GM20000 (cell line): Measurements from ENCODE around the gene FKBP6.
"Not testable (repeated sequence)": the region's sequence is repeated elsewhere in the genome, so short reads cannot be mapped to it uniquely, and the experiment has no call there.

Experiments used
- DNase-seq: peaks from one replicate; pipeline ENCODE4 v3.0.0; 2012; ENCODE audit warnings: low spot score
- TF ChIP-seq, protein P1 (sequence below): IDR thresholded peaks from 2 replicates; pipeline ENCODE4 v1.5.1; 2012; ENCODE audit warnings: mild to moderate bottlenecking, control low read depth; ENCODE audit errors: extremely low read depth, missing control alignments

The FKBP6 gene

GRCh38 chr7:73324081-73324845, 3.7 kb upstream of the FKBP6 start:
- TF ChIP-seq, protein P1, sequence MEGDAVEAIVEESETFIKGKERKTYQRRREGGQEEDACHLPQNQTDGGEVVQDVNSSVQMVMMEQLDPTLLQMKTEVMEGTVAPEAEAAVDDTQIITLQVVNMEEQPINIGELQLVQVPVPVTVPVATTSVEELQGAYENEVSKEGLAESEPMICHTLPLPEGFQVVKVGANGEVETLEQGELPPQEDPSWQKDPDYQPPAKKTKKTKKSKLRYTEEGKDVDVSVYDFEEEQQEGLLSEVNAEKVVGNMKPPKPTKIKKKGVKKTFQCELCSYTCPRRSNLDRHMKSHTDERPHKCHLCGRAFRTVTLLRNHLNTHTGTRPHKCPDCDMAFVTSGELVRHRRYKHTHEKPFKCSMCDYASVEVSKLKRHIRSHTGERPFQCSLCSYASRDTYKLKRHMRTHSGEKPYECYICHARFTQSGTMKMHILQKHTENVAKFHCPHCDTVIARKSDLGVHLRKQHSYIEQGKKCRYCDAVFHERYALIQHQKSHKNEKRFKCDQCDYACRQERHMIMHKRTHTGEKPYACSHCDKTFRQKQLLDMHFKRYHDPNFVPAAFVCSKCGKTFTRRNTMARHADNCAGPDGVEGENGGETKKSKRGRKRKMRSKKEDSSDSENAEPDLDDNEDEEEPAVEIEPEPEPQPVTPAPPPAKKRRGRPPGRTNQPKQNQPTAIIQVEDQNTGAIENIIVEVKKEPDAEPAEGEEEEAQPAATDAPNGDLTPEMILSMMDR: peak; percentile 55
- DNase-seq: peak; percentile 88

GRCh38 chr7:73325424-73325823, 2.5 kb upstream of the FKBP6 start:
- not testable (repeated sequence) for DNase-seq

DNA sequence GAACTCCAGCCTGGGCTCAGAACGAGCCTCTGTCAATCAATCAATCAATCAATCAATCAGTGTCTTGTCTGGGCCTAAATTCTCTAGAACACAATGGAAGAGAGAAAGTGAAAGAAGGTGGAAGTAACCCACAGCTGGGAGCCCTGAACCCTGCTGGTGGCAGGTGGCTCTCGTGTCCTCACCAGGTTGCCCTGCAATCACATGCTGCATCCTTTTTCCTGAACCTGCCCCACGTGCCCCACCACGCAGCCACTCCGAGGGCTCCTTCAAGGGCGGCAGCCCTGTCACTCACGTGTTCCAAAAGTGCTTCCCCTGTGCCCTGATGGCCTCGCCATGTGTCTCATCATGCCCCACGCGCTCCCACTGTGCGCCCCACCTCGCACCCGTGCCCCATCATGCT, 512 bp upstream of the FKBP6 start:
- DNase-seq: not testable (repeated sequence)

DNA sequence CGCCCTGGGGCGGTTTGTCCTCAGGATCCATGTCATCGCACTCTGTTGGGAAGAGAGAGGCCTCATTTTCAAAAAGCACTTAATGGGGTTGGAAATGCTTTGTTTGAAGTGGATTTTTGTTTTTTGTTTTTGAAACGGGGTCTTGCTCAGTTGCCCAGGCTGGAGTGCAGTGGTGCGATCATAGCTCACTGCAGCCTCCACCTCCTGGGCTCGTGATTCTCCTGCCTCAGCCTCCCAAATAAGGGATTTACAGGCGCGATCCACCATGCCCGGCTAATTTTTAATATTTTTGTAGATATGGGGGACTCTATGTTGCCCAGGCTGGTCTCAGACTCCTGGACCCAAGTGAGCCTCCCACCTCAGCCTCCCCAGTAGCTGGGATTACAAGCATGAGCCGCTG, 735 bp downstream of the FKBP6 start:
- DNase-seq: no peak
- TF ChIP-seq, protein P1: no peak

DNA sequence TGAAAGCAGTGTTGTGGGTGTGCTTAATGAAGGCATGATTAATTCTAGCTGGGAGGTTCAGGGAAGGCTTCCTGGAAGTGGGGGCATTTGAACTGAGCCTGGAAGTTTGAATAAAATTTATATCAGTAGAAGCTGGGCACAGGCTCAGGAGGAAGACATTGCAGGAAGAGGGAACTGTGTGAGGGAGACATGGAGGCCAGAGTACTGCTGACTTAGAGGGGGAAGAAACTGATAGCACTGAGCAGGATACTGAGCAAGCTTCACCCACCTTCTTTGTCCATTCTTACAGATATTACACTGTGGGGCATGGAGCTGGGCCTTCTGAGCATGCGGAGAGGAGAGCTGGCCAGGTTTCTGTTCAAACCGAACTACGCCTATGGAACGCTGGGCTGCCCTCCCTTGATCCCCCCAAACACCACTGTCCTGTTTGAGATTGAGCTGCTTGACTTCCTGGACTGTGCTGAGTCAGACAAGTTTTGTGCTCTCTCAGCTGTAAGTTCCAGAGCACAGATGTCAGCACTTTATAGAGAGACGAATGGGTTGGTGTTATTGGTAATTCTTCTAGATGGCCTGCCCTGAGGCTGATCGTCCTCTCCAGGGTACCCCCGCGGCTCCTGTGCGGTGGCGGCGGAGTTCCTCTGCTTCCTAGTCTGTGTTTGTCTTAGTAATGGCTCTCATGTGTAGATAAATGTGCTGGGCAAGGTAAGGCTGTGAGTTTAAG, 2.1 kb downstream of the FKBP6 start:
- no peak for DNase-seq
- TF ChIP-seq, protein P1: no peak

DNA sequence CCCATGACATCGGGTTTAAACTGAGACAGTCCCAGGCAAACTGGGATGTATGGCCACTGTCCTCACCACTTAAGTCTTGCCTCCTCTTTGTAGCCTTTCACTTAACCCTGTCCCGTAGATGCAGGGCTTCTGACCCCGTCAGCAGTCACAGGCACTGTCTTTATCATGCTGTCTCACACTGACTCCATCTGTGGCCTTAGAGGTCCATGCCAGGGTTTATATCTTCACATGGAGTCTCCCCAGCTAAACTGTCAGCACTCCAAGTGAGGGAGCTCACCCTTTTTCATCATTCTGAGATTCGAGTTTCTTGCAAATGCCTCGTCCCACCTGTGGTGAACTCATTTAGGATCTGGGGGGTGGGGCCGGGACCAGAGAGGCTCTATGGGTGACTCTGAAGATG, 2.8 kb downstream of the FKBP6 start:
- TF ChIP-seq, protein P1: no peak
- no peak for DNase-seq

DNA sequence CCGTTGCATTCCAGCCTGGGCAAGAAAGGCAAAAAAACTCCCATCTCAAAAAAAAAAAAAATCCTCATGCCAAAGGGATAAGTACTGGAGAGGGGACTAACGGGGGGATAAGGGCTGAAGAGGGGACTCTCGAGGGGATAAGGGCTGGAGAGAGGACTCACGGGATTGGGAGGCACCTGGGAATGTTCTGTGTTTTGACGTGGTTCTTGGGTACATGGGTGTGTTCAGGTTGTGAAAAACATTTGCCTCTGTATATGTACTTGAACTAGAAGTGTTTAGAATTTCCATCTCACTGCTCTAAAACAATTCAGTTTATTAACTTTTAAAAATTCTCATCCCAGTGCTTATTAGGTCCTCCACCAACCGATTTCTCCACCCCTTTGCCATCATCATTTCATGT, 4.5 kb downstream of the FKBP6 start:
- TF ChIP-seq, protein P1: no peak
- no peak for DNase-seq

GRCh38 chr7:73338321-73338720, 10.4 kb downstream of the FKBP6 start:
- TF ChIP-seq, protein P1: no peak

More at GRCh38 chr7:73338321-73338720, 10.4 kb downstream of the FKBP6 start:
- no peak for DNase-seq
